ENCODE results near the gene MFAP3L.
A peak's percentile ranks its signal among the peaks of the same experiment; 100 is the strongest.
"Not testable (repeated sequence)": the region's sequence is repeated elsewhere in the genome, so short reads cannot be mapped to it uniquely, and the experiment has no call there.

Gene MFAP3L

DNA sequence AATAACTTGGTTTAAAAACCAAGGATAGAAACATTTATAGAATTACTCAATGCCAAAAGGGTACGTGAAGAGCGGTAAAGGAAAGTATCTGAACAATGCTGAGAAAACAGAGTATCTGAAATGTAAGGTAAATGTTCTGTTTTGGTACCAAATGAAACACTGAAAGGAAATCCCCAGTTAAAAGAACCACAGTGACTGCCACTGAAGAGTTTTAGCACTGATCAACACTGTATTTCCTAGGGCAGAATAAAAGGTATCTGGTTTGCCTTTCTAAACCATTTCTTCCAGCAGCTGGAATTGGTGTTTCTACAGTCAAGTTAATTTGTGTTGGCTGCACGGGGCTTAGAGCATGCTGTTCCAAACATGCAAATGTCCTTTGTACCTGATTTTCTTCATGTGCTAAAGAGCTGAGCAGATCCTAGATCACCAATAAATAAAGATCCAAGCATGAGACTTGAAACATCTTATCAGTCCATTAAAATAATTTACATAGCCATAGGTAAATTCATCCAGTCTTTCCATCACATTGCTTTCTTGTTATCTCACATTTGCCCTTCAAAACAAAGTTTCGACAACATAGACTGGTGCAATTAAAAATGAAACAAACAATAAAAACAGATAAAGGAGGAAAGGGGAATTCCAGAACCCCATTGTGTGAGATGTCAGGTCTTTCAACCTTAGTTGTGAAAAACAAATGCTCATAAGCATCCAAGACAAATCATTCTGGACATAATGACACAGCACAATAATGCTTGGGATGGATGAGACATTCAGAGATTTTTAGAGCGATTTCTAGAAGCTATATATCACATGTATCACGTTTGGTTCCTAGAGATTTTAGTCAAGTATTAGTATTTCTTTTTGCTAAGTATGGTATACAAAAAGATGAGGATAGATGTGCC, 38.6 kb downstream of the MFAP3L start:
- DNase-seq (ENCODE audit: low read depth in 2 of 2): no peak

GRCh38 chr4:169986369-169986768, 39.8 kb downstream of the MFAP3L start:
- no peak for DNase-seq (ENCODE audit: low read depth in 2 of 2)

GRCh38 chr4:169985881-169986280, 40.3 kb downstream of the MFAP3L start:
- no peak for DNase-seq (ENCODE audit: low read depth in 2 of 2)

DNA sequence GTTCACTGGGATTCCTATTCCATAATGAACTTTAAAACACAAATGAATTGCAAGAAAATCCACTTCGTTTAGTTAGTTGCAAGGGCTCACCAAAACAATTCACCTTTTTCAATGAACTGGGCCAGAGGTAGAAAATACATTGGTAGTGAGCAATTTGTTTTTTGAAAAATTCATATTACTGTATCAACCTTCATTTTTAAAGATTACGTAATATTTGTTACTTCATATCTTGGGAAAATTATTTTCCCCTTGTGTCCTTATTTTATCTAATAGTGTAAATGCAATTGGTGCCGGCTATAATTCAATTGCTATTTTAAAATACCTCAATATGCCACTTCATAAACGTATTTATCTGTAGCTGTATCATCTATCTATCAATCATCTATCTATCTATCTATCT, 41.5 kb downstream of the MFAP3L start:
- DNase-seq (ENCODE audit: low read depth in 2 of 2): no peak

DNA sequence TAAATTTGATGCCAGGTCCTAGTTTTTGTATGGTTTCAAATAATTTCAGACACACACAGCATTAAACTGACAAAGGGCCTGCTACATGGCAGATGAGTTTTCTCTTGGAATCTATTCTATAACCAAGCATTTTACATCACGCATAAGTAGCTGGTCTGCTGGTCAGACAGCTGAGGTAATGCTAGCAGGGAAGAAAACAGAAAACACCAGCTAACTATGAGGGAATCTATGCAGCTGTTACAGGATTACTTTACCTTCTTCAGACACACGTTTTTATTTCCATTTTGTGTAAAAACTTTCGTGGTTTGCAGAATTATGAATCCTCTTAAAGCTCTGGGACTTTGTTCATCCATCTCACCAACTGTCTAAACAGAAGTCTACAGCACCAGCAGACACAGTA, 42.0 kb downstream of the MFAP3L start:
- DNase-seq (ENCODE audit: low read depth in 2 of 2): no peak

GRCh38 chr4:169976951-169977350, 49.2 kb downstream of the MFAP3L start:
- no peak for DNase-seq (ENCODE audit: low read depth in 2 of 2)

- no peak for DNase-seq (ENCODE audit: low read depth in 2 of 2)
Measured at GRCh38 chr4:169975838-169976796, 50.1 kb downstream of the MFAP3L start.

GRCh38 chr4:169975131-169975837, 50.9 kb downstream of the MFAP3L start:
- DNase-seq (ENCODE audit: low read depth in 2 of 2): no peak

DNA sequence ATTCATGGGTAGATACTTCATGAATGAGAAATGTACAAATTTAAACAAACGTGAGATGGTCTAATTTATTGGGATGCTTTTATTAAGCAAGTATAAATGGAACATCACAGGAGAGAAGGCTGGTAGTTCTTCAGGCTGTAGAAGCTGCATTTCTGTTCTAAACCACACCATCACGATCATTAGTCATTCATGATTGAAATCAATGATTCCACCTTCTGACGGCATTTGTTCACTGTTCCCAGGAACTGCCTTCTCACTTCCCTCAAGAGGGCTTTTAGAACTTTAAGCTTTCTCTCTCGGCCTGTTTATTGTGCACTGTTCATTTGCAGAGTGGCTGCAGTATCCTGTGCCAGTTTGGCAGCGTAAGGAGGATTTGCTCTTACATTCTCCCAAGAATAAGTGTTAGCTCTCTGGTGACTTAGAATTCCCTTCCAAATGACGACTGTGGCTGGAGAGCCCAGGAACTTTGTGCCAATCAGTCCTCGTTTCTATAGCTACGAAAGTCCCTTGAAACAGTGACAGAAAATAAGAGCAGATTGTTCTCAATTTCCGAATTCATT, 54.7 kb downstream of the MFAP3L start:
- no peak for DNase-seq (ENCODE audit: low read depth in 2 of 2)

- DNase-seq (ENCODE audit: low read depth in 2 of 2): peak; percentile 58 to 62
Measured at GRCh38 chr4:169968999-169969398, 57.2 kb downstream of the MFAP3L start.

DNA sequence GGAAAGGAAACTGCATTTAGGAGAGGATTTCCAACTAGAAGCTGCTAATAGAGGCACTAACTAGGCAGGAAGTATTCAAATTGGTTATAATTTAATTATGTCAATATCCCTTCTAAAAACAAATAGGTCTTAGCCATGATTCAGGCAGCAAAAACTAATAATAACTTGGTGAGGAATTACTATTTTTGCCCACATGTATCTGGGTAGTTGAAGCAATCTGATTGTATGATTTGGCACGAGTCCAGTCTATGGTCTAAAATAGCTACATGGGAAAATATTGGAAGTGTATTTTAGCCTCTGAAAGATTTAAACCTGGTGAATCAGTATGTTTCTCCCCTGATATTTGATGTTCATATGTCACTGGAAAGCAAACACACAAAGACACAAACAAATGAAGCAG, 62.2 kb downstream of the MFAP3L start:
- no peak for DNase-seq (ENCODE audit: low read depth in 2 of 2)

DNA sequence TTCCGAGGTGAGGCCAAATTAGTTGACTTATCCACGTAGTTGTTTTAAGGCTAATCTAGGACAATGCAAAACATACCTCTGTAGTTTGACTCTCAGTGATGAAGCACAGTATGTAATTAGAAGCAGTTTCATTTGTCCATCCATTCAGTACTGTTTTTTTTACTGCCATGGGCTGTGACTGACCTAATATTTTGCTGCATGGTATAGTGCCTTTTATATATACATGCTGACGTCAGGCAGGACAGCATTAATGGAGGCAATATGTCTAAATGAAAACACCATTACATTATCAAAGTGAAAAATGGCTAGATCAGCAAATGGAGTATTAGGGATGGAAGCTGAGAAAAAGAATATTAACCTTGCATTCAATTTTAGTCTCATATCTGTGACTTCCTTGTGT, 66.9 kb downstream of the MFAP3L start:
- DNase-seq (ENCODE audit: low read depth in 2 of 2): no peak

GRCh38 chr4:169958629-169959028, 67.6 kb downstream of the MFAP3L start:
- no peak for DNase-seq (ENCODE audit: low read depth in 2 of 2)

- no peak for DNase-seq (ENCODE audit: low read depth in 2 of 2)
Measured at GRCh38 chr4:169957785-169958184, 68.4 kb downstream of the MFAP3L start.

- DNase-seq (ENCODE audit: low read depth in 2 of 2): no peak
Measured at GRCh38 chr4:169956091-169956843, 69.9 kb downstream of the MFAP3L start.

- no peak for DNase-seq (ENCODE audit: low read depth in 2 of 2)
Measured at GRCh38 chr4:169955521-169955920, 70.7 kb downstream of the MFAP3L start.

DNA sequence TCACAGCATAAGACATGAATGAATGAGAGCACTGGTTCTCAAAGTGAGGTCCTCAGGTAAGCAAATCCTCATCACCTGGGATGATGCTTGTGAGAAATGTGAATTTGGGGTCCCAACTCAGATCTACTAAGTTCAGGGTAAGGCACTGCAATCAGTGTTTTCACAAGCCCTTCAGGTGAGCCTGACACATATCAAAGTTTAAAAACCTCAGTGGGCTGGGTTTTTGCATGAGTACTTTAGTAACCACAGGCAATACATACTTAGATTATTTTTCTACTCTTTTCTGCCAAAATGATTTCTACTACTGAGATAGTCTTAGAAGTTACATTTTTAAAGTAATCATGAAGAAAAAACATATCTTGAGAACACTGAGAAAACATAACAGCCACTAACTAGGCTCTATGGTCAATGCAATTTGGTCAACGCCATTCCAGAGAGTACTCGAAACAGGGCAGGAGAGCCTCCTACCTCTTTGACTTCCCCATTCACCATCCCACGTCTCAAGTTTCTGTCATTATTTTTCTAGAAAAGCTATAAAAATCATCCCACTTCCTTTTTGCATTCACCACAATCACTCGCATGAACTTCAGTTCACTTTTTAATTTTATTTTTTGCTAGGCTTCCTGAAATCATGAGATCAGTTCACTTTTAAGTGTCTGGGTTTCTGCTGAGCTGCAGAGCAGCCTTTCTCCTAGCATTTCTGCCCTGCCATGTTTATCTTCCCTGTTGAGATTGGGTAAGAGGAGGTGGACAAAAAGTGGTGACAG, 73.8 kb downstream of the MFAP3L start:
- no peak for DNase-seq (ENCODE audit: low read depth in 2 of 2)

- DNase-seq (ENCODE audit: low read depth in 2 of 2): no peak
Measured at GRCh38 chr4:169948271-169948670, 77.9 kb downstream of the MFAP3L start.

DNA sequence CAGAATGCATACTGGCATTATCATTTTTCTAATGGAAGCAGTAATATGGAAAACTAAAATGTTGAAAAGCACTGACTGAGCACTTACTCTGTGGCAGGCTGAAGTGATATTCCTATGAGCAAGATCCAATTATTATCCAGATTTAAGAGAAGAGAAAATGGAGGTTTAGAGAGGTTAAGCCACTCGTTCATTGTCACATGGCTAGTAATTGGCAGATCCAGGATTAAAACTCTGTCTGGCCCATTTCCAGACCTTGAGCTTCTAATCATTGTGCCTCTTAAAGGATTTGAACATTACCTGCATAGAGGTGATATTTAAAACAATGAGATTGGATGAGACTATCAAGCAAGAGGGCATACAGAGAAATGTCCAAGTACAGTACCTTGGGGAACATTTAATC, 80.6 kb downstream of the MFAP3L start:
- no peak for DNase-seq (ENCODE audit: low read depth in 2 of 2)

DNA sequence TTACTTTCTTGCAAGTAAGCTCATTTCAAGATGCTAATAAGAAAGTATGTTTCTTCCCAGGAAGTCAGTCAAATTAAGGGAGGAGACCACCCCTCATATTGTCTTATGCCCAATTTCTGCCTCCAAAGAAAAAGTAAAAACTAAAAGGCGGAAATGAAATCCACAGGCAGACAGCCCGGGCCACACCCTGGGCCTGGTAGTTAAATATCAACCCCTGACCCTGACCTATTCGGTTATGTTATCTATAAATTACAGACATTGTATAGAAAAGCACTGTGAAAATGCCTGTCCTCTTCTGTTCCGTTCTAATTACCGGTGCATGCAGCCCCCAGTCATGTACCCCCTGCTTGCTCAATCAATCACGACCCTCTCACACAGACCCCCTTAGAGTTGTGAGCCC, 82.6 kb downstream of the MFAP3L start:
- DNase-seq (ENCODE audit: low read depth in 2 of 2): not testable (repeated sequence)

Measured in fibroblast of skin of left biceps (primary cell).